HAP-1 (cell line): Measurements from ENCODE around the gene CDK16.

Experiments
- DNase-seq, 2 experiments: peaks; one replicate each; pipeline ENCODE4 v3.0.0-alpha.2; 2016 to 2020; ENCODE audit warnings: low spot score in 2 of 2
- H3K27me3 ChIP-seq: fragments of 250-450 bp; sonication (Bioruptor Pico); 2 replicates; pipeline ENCODE4 v1.5.1; 2020; ENCODE audit warnings: low read depth, mild to moderate bottlenecking, moderate library complexity
- H3K36me3 ChIP-seq: fragments of 250-450 bp; sonication (Bioruptor Pico); replicated peaks from 2 replicates; pipeline ENCODE4 v1.5.1; 2020; ENCODE audit warnings: mild to moderate bottlenecking
- H3K4me1 ChIP-seq: fragments of 250-450 bp; sonication (Bioruptor Pico); 2 replicates; pipeline ENCODE4 v1.5.1; 2020; ENCODE audit warnings: mild to moderate bottlenecking
- H3K4me3 ChIP-seq: fragments of 250-450 bp; sonication (Bioruptor Pico); 2 replicates; pipeline ENCODE4 v1.5.1; 2020; ENCODE audit warnings: mild to moderate bottlenecking, moderate library complexity
- H3K9me3 ChIP-seq: fragments of 250-450 bp; sonication (Bioruptor Pico); 2 replicates; pipeline ENCODE4 v1.5.1; 2020; ENCODE audit warnings: mild to moderate bottlenecking, moderate library complexity
- in situ Hi-C: fragments of 300-500 bp; cut with MboI; formaldehyde crosslinking; loops from 3 replicates; pipeline ENCODE4 v1.14.3; 2020; ENCODE audit warnings: low sequenced_read_pairs, inconsistent platforms, mixed read lengths

Gene CDK16

DNA sequence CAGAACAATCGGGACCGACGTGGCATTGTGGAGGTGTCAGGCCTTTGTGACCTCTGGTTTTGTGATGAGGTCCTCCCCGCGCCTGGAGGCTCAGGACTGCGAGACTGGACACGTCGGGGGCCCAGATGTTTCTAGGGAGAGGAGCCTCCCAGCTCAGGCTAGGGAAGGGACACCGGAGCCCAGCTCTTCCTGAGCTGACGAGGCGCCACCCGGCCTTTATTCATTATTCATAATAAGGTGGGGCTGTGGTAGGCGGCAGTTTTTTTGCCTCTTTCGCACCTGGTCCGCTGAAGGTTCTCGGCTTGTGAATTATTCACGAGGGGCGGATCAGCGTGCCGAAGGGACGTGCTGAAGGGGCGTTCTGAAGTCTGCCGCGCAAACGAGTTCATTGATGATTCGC, 27.1 kb upstream of the CDK16 start:
- Histone ChIP-seq H3K4me1 (peaks cover 33% of the 10 kb centered on the region), H3K36me3 (peaks cover 37% of the 10 kb centered on the region), H3K27me3 (no peaks in the 10 kb centered on the region), H3K9me3 (no peaks in the 10 kb centered on the region), H3K4me3 (peak overlapping the region; percentile 99)
- DNase-seq = peak; percentile 41 to 74
- in situ Hi-C loops = loop anchor here (5.0 to 25.0 kb wide), 3 partner anchors 193 to 846 kb away; no protein-coding TSS in a partner anchor

DNA sequence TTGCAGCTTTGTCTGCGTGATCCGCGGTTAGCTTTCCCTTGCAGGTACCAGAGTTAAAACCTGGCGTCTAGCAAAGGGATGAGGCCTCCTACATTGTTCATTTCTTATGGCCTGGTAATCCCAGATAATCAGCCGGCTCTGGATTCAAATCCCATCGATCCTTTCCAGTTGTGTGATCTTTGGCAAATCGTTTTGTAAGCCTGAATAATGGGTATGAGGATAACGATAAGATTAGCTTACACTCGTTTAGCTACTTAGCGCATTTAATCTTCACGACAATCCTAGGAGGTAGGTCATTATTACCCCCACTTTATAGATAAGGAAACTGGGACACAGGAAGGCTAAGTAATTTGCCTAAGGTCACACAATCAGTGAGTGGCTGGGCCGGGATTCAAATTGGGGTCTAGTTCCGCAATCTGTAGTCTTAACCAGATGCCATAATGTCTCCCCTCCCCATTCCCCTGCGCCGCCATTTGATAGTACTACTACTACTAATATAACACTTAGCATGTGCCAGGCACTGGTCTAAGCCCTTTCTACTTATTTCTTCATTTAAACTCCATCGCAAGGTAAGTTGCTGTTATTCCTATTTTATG, 26.6 kb upstream of the CDK16 start:
- Histone ChIP-seq H3K27me3 (no peaks in the 10 kb centered on the region), H3K9me3 (no peaks in the 10 kb centered on the region), H3K36me3 (peaks cover 37% of the 10 kb centered on the region), H3K4me3 (peak overlapping the region; percentile 99), H3K4me1 (peaks cover 38% of the 10 kb centered on the region)
- in situ Hi-C loops = loop anchor here (5.0 to 25.0 kb wide), 3 partner anchors 193 to 845 kb away; no protein-coding TSS in a partner anchor
- peak; percentile 28 to 48 for DNase-seq

DNA sequence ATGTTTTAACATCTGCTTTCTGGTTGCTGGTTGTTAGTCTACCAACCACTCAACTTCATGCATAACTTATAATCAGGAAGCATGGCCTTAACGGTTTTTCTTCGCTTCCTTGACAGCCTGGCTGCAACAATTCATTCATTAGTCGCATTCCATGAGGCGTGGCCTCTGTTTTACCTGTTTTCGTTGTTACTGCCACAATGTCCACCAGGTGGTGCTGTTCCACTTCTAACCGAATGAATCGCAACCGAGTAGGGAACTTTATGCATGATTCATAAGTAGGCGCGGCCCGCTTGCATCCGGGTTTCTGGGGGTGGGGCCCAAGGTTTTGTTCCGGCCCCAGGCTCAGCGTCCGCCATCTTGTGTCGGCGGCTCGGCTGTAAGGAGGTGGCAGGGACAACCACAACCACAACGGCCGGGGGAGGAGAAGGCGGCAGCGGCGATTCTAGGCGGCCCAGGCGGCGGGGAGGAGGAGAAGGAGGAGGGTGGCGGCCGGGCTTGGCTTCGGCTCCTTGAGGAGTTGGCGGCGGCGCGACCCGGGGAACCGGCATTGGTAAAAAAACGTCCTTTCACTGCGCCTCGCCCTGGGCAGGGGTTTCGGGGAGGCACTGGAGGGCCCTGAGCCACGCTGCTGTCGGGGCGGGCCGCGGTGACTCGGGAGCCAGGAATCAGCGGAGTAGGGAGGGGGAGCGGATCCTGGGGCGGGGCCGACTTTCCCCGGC, 24.8 kb upstream of the CDK16 start, which contains the start of gene UBA1:
Gene UBA1, plus strand, starts transcription at position 355 of the 719 bp plus-strand sequence. CDS start 4,974 bp downstream, outside the sequence.
- Histone ChIP-seq H3K4me1 (peaks cover 38% of the 10 kb centered on the region), H3K9me3 (no peaks in the 10 kb centered on the region), H3K36me3 (peaks cover 48% of the 10 kb centered on the region), H3K27me3 (no peaks in the 10 kb centered on the region), H3K4me3 (peak within 1 kb of the TSS; percentile 99)
- DNase-seq = peak; percentile 94 to 98
- in situ Hi-C loops = loop anchor here (5.0 to 25.0 kb wide), 3 partner anchors 191 to 844 kb away; no protein-coding TSS in a partner anchor

DNA sequence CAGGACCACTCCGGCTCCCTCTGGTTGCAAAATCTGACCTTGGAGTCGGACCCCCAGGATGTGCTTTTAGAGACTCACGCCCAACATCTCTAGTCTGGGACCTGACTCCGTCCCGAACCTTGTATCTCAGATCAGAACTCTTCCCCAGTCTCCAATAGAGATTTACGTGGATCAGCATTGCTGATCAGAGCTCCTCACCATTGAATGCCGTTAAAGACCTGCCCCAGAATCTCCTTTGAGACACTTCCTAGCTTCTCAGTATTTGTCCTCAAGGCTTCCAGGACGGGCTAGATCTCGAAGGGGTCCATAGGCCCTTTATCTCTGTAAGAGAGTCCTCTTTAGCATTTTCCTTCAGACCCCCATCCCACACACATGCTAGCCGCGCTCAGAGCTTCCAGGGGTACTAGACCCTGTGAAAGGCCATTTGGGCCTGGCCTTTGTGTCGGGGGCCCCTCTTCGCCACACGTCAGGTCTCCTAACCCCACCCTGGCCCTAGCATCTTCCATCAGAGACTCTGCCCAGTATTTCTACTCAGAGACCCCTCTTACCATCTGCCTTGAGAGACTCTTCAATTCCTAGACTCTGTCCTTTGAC, 24.2 kb upstream of the CDK16 start:
- H3K27me3 ChIP-seq = no peaks in the 10 kb centered on the region
- peaks cover 38% of the 10 kb centered on the region for H3K4me1 ChIP-seq
- no peaks in the 10 kb centered on the region for H3K9me3 ChIP-seq
- DNase-seq = no peak
- H3K4me3 ChIP-seq = peak overlapping the region; percentile 99
- in situ Hi-C loops = loop anchor here (5.0 to 25.0 kb wide), 3 partner anchors 191 to 843 kb away; no protein-coding TSS in a partner anchor
- H3K36me3 ChIP-seq = peaks cover 54% of the 10 kb centered on the region

DNA sequence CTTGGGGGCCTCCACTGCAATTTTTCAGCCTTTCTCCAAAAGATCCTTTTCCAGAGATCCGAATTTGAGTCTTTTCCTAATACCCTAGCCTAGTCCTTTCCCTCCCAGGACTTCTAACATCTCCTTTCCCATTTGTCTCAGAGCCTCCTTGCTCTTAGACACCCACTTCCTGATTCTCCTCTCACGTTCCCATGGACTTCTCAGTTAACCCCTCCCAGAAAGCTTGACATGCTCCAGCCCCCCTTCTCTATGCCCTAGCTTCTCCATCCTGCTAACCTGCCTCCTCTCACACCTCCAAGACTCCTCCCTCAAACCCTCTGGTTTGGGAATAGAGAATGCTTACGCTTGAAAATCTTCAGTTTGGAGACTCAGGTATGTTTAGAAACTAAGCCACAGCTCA, 22.4 kb upstream of the CDK16 start:
- no peak for DNase-seq
- in situ Hi-C loops = loop anchor here (10.0 to 25.0 kb wide), 2 partner anchors 189 to 841 kb away; no protein-coding TSS in a partner anchor
- Histone ChIP-seq H3K4me1 (peaks cover 35% of the 10 kb centered on the region), H3K4me3 (peak overlapping the region; percentile 99; the same call in 1 of the 2 replicates), H3K9me3 (no peaks in the 10 kb centered on the region), H3K27me3 (no peaks in the 10 kb centered on the region), H3K36me3 (peaks cover 72% of the 10 kb centered on the region)

DNA sequence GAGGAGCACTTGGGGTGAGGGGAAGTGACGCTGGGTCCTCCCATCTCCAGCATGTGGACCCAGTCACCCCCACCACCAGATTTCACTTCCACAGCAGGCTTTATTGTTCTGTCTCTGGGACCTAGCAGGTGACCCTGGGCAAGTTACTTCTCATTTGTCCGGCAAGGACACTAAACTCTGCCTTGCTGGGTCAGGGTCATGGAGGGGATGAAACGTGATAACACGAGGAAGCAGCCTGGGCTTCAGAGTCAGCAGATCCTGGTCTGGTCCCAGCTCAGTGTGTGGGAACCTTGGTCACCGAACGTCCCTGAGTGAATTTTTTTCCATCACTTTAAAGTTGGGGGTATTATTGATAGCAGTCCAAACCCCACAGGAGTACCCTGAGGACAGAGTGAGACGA, 21.0 kb upstream of the CDK16 start:
- in situ Hi-C loops = loop anchor here (10.0 to 25.0 kb wide), 2 partner anchors 187 to 840 kb away; no protein-coding TSS in a partner anchor
- H3K9me3 ChIP-seq = no peaks in the 10 kb centered on the region

DNA sequence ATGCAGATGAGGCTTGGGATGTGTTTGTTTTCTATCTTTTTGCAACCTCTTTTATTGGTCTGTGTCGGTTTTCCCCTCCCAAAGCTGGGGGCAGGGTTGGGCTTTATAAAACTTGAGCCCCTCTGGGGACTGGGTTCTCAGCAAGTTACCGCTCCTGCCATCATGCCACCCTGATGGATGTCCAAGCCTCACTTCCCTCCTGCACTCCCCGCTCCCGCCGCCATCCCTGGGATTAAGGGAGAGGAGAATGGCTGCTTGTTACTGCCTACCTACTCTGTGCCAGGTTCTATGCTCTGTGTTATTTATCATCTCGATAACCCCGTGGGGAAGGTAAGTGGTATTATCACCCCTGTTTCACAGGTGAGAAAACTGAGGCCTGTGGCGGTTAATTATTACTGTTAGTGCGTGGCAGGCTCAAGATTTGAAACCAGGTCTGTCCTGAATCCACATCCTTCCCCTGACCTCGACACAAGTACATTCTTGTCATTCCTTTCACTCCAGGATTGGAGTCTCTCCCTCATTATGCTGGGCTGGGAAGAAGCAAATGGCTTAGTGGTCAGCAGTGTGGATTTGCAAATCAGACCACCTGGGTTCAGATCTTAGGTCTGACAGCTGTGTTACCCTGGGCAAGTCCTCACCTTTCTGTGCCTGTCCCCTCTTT, 20.3 kb upstream of the CDK16 start:
- no peak for DNase-seq
- Histone ChIP-seq H3K27me3 (no peaks in the 10 kb centered on the region), H3K9me3 (no peaks in the 10 kb centered on the region), H3K36me3 (peaks cover 93% of the 10 kb centered on the region), H3K4me3 (no peak overlapping the region), H3K4me1 (peaks cover 24% of the 10 kb centered on the region)
- in situ Hi-C loops = loop anchor here (10.0 to 25.0 kb wide), 2 partner anchors 187 to 839 kb away; no protein-coding TSS in a partner anchor

More for the DNA sequence above, 21.0 kb upstream of the CDK16 start:
- Histone ChIP-seq H3K27me3 (no peaks in the 10 kb centered on the region), H3K4me1 (peaks cover 29% of the 10 kb centered on the region), H3K4me3 (no peak overlapping the region), H3K36me3 (peaks cover 86% of the 10 kb centered on the region)
- no peak for DNase-seq

DNA sequence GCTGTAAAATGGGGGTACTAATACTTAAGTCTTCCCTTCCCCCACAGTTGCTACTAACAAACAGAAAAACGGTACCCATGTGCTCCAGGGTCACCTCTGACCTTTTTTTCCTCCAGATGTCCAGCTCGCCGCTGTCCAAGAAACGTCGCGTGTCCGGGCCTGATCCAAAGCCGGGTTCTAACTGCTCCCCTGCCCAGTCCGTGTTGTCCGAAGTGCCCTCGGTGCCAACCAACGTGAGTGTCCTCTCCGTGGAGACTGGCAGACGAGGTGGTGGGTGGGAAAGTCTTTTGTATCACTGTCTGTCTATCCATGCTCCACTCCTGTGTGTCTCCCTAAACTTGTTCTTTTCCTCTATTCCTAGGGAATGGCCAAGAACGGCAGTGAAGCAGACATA, 19.8 kb upstream of the CDK16 start:
- Histone ChIP-seq H3K27me3 (no peaks in the 10 kb centered on the region), H3K4me1 (peaks cover 23% of the 10 kb centered on the region), H3K4me3 (no peak overlapping the region), H3K36me3 (peaks cover 98% of the 10 kb centered on the region), H3K9me3 (no peaks in the 10 kb centered on the region)
- in situ Hi-C loops = loop anchor here (10.0 to 25.0 kb wide), 2 partner anchors 186 to 839 kb away; no protein-coding TSS in a partner anchor
- no peak for DNase-seq

DNA sequence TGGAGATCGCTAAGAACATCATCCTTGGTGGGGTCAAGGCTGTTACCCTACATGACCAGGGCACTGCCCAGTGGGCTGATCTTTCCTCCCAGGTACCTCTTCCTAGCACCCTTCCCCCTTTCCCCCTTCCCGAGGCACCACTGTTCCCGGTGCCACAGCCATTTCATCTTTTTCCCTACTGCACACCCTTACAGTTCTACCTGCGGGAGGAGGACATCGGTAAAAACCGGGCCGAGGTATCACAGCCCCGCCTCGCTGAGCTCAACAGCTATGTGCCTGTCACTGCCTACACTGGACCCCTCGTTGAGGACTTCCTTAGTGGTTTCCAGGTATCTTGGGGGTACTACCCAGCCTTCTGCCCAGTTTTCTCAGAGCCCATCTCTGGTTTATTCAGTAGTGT, 19.2 kb upstream of the CDK16 start:
- peaks cover 23% of the 10 kb centered on the region for H3K4me1 ChIP-seq
- no peak overlapping the region for H3K4me3 ChIP-seq
- DNase-seq = no peak
- H3K27me3 ChIP-seq = no peaks in the 10 kb centered on the region
- no peaks in the 10 kb centered on the region for H3K9me3 ChIP-seq
- H3K36me3 ChIP-seq = peaks cover 96% of the 10 kb centered on the region
- in situ Hi-C loops = loop anchor here (10.0 to 25.0 kb wide), 2 partner anchors 186 to 838 kb away; no protein-coding TSS in a partner anchor

DNA sequence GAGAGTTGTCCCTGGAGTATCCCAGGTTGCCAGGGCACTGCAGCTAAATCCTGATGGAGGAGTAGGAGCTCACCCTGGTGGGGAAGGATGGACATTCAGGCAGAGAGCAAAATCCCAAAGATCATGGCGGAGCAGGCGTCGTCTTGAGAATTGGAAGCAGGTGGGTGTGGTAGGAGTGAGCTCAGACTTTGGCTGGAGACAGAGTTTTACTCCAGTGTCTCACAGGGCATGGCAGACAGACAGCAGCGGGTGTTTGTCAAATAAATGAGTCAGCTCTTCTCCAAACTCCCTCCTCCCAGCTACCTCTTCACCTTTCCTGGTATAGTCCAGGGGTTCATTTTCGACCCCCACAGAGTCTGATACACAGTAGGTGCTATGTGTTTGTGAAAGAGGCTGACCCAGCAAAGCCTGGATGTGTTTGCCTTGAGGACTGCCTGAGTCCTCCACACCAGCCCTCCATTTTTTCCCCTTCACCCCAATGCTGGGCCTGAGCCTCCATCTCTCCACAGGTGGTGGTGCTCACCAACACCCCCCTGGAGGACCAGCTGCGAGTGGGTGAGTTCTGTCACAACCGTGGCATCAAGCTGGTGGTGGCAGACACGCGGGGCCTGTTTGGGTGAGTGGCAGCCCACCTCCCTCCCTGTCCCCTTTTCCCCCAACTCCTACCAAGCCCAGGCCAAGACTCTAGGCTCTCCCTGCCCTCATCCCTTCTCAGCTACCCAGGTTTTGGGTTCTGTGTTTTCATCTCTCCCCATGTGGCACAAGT, 17.9 kb upstream of the CDK16 start:
- Histone ChIP-seq H3K36me3 (peaks cover 98% of the 10 kb centered on the region), H3K27me3 (no peaks in the 10 kb centered on the region), H3K4me3 (no peak overlapping the region), H3K9me3 (no peaks in the 10 kb centered on the region), H3K4me1 (peaks cover 13% of the 10 kb centered on the region; the same call in 1 of the 2 replicates)
- no peak for DNase-seq
- in situ Hi-C loops = no loop called here

DNA sequence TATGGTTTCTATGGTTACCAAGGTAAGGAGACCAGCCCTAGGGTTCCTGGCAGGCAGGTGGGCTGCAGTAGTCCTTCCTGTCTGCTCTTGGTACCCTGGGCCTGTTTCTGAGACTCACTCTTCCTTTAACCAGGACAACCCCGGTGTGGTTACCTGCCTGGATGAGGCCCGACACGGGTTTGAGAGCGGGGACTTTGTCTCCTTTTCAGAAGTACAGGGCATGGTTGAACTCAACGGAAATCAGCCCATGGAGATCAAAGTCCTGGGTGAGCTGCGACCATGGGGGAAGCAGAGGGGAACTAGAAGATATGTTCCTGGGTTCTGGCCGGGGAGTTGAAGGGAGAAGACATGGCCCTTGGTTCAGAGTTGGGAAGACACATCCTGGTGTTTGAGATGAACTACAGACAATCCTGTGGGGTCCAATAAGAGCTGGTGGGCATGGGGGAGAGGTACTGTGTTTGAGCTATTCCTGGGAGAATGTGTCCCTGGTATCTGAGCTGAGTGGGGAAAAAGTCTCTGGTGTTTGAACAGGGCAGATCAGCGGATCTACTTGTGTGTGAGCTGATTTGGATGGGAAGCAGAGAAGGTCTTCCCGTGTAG, 17.0 kb upstream of the CDK16 start:
- no peaks in the 10 kb centered on the region for H3K9me3 ChIP-seq
- in situ Hi-C loops = no loop called here
- no peak overlapping the region for H3K4me3 ChIP-seq
- no peaks in the 10 kb centered on the region for H3K27me3 ChIP-seq
- peaks cover 98% of the 10 kb centered on the region for H3K36me3 ChIP-seq
- no peak for DNase-seq
- H3K4me1 ChIP-seq = peaks cover 4% of the 10 kb centered on the region; the same call in 1 of the 2 replicates

DNA sequence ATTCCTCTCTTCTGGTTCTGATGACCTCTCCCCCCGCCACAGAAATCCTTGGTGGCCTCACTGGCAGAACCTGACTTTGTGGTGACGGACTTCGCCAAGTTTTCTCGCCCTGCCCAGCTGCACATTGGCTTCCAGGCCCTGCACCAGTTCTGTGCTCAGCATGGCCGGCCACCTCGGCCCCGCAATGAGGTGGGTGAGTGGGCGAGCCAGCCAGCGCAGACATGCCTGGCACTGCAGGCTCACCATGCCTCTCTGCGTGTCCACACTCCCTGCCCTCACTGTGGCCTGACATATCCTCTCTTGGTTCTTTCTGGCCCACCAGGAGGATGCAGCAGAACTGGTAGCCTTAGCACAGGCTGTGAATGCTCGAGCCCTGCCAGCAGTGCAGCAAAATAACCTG, 16.2 kb upstream of the CDK16 start:
- no peaks in the 10 kb centered on the region for H3K9me3 ChIP-seq
- no peak overlapping the region for H3K4me3 ChIP-seq
- no peaks in the 10 kb centered on the region for H3K27me3 ChIP-seq
- in situ Hi-C loops = no loop called here
- H3K36me3 ChIP-seq = peaks cover 98% of the 10 kb centered on the region
- H3K4me1 ChIP-seq = no peaks in the 10 kb centered on the region
- no peak for DNase-seq
